ENCODE measurements around the gene THRB.

Gene THRB

DNA sequence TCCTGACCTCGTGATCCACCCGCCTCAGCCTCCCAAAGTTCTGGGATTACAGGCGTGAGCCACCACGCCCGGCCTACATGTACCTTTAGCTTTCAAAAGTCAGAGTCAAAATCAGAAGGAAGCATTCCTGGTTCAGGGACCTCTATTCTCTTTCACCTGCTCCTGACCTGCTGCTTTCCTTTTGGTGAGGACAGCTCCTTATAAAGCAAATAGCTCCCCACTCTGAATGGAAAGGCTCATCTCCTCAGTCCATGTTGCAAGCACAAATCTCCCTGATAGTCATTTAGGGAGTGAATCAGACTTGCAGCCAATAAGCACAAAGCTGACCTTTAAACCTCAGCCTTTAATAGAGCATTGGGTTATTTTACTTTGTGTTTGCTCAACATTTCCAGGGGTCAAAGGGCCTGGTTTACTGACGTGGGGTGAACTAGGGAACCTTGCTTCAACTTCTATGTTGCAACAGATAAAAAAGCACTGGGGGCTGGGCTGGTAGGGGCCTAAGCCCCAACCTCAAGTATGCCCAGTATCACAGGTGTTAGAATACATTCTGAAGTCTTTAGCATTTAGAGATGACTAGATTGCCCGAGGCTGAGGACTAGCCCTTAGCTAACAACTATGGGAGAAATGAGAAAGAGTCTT is 43.1 kb downstream of the THRB start:
- H3K4me3 ChIP-seq (ENCODE audit: low read depth, low read length), result no peak overlapping the region
- no peak for TF ChIP-seq CTCF (conservative IDR thresholded peaks at IDR 0.05; ENCODE audit: low read depth, low read length)
- DNase-seq (ENCODE audit: low read depth), result peak; percentile 5

GRCh38 chr3:24450160-24450907 is 44.3 kb downstream of the THRB start:
- no peak for TF ChIP-seq CTCF (conservative IDR thresholded peaks at IDR 0.05; ENCODE audit: low read depth, low read length)
- no peak overlapping the region for H3K4me3 ChIP-seq (ENCODE audit: low read depth, low read length)
- DNase-seq (ENCODE audit: low read depth), result no peak

GRCh38 chr3:24447836-24448235 is 46.8 kb downstream of the THRB start:
- TF ChIP-seq CTCF (conservative IDR thresholded peaks at IDR 0.05; ENCODE audit: low read depth, low read length), result no peak
- no peak overlapping the region for H3K4me3 ChIP-seq (ENCODE audit: low read depth, low read length)
- DNase-seq (ENCODE audit: low read depth), result no peak

- TF ChIP-seq CTCF (conservative IDR thresholded peaks at IDR 0.05; ENCODE audit: low read depth, low read length), result no peak
- no peak for DNase-seq (ENCODE audit: low read depth)
- no peak overlapping the region for H3K4me3 ChIP-seq (ENCODE audit: low read depth, low read length)
Observed at GRCh38 chr3:24446032-24446431, 48.6 kb downstream of the THRB start.

GRCh38 chr3:24443476-24443875 is 51.2 kb downstream of the THRB start:
- DNase-seq (ENCODE audit: low read depth), result no peak
- no peak for TF ChIP-seq CTCF (conservative IDR thresholded peaks at IDR 0.05; ENCODE audit: low read depth, low read length)
- H3K4me3 ChIP-seq (ENCODE audit: low read depth, low read length), result no peak overlapping the region

DNA sequence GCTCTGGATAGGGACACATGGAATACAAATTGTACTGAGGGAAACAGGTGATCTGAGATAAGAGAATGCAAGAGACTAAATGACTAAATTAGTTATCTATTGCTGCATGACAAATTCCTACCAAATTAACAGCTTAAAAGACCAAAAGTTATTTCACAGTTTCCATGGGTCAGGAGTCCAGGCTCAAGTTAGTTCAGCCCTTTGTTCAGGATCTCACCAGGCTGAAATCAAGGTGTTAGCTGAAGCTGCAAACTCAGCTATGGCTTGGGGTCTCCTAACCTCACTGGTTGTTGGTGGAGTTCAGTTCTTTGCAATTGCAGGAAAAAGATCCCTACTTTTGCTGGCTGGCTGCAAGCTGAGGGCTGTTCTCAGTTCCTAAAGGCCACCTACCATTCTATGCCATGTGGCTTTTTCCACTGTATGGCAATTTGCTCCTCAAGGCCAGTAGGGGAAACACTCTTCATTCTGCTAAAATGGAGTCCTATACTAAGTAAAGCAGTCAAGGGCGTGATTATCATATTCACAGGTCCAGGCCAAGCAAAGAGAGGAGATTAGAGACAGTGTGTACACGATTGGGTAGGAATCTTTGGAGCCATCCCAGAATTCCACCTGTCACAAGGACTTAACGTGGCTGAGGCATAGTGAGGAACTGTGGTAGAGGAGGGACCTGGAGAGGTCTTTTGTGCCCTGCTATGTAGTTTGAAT is 53.7 kb downstream of the THRB start:
- DNase-seq (ENCODE audit: low read depth), result no peak
- no peak for TF ChIP-seq CTCF (conservative IDR thresholded peaks at IDR 0.05; ENCODE audit: low read depth, low read length)
- H3K4me3 ChIP-seq (ENCODE audit: low read depth, low read length), result no peak overlapping the region
